ENCODE data around the gene ANKRD2. TPM values are rescaled to one million over a fixed set of nuclear protein-coding genes. Genes with fewer than 3 reads are reported as not detected.

ANKRD2 gene
- total RNA-seq, 2 donors from 2014 or later = 0.24 TPM; not detected in 1

- TF ChIP-seq CTCF (IDR thresholded peaks at IDR 0.05) = no peak
- Histone ChIP-seq H3K4me1 (no peaks in the 10 kb centered on the region), H3K9ac (ENCODE audit: low read depth in 2 of 2, low read length in 2 of 2) (peak overlapping the region in 1 of 2 donors; percentile 12), H3K9me3 (no peaks in the 10 kb centered on the region), H3K36me3 (no peaks in the 10 kb centered on the region), H3K27me3 (no peaks in the 10 kb centered on the region), H3K4me3 (no peak overlapping the region), H3K27ac (peak overlapping the region; percentile 84)
- DNase-seq = peak; percentile 54
- intact Hi-C loops (cut with DNase I) = no loop called here
Measured at GRCh38 chr10:97542169-97543024, 30.2 kb upstream of the ANKRD2 start.

GRCh38 chr10:97543025-97543546, 29.5 kb upstream of the ANKRD2 start:
- no peak for TF ChIP-seq CTCF (IDR thresholded peaks at IDR 0.05)
- Histone ChIP-seq H3K36me3 (no peaks in the 10 kb centered on the region), H3K4me1 (no peaks in the 10 kb centered on the region), H3K9ac (ENCODE audit: low read depth in 2 of 2, low read length in 2 of 2) (peak overlapping the region in 1 of 2 donors; percentile 12), H3K27me3 (no peaks in the 10 kb centered on the region), H3K9me3 (no peaks in the 10 kb centered on the region), H3K4me3 (no peak overlapping the region), H3K27ac (peak overlapping the region; percentile 84)
- intact Hi-C loops (cut with DNase I) = no loop called here
- peak; percentile 63 for DNase-seq

- Histone ChIP-seq H3K4me3 (no peak overlapping the region), H3K27ac (no peak overlapping the region), H3K9ac (ENCODE audit: low read depth in 2 of 2, low read length in 2 of 2) (no peak overlapping the region), H3K9me3 (no peaks in the 10 kb centered on the region), H3K4me1 (no peaks in the 10 kb centered on the region), H3K36me3 (no peaks in the 10 kb centered on the region), H3K27me3 (no peaks in the 10 kb centered on the region)
- DNase-seq = no peak
- intact Hi-C loops (cut with DNase I) = no loop called here
- no peak for TF ChIP-seq CTCF (IDR thresholded peaks at IDR 0.05)
Measured at GRCh38 chr10:97546456-97547270, 25.9 kb upstream of the ANKRD2 start.

- no peaks in the 10 kb centered on the region for H3K9me3 ChIP-seq
- no peak for DNase-seq
- no peak overlapping the region for H3K9ac ChIP-seq (ENCODE audit: low read depth in 2 of 2, low read length in 2 of 2)
- H3K36me3 ChIP-seq = no peaks in the 10 kb centered on the region
- intact Hi-C loops (cut with DNase I) = no loop called here
- H3K4me1 ChIP-seq = no peaks in the 10 kb centered on the region
- no peak overlapping the region for H3K4me3 ChIP-seq
- H3K27me3 ChIP-seq = no peaks in the 10 kb centered on the region
- no peak for TF ChIP-seq CTCF (IDR thresholded peaks at IDR 0.05)
- no peak overlapping the region for H3K27ac ChIP-seq
Measured at GRCh38 chr10:97547271-97547600, 25.3 kb upstream of the ANKRD2 start.

GRCh38 chr10:97547962-97548361, 24.6 kb upstream of the ANKRD2 start:
- Histone ChIP-seq H3K4me1 (no peaks in the 10 kb centered on the region), H3K27me3 (no peaks in the 10 kb centered on the region), H3K9ac (ENCODE audit: low read depth in 2 of 2, low read length in 2 of 2) (no peak overlapping the region), H3K4me3 (no peak overlapping the region), H3K36me3 (no peaks in the 10 kb centered on the region), H3K27ac (no peak overlapping the region), H3K9me3 (no peaks in the 10 kb centered on the region)
- DNase-seq = no peak
- no peak for TF ChIP-seq CTCF (IDR thresholded peaks at IDR 0.05)
- intact Hi-C loops (cut with DNase I) = no loop called here
